Nucleus accumbens (tissue), 56 donors: Measurements from ENCODE around the gene PPM1E.
"Not testable (repeated sequence)": the region's sequence is repeated elsewhere in the genome, so short reads cannot be mapped to it uniquely, and the experiment has no call there.

Source experiments
- DNase-seq, 56 donors: peaks; one replicate each; lab custom pipeline; 2025; lab: John Stamatoyannopoulos, UW

Gene PPM1E

GRCh38 chr17:58764373-58764772 lies 8.7 kb downstream of the PPM1E start:
- no peak for DNase-seq

- not testable (repeated sequence) for DNase-seq
Measured at GRCh38 chr17:58778482-58778881, 22.8 kb downstream of the PPM1E start.

- DNase-seq = no peak
Measured at GRCh38 chr17:58779446-58779845, 23.8 kb downstream of the PPM1E start.

GRCh38 chr17:58783380-58783779 lies 27.7 kb downstream of the PPM1E start:
- no peak for DNase-seq

- DNase-seq = no peak
Measured at GRCh38 chr17:58785097-58785496, 29.4 kb downstream of the PPM1E start.

GRCh38 chr17:58786586-58787295 lies 31.1 kb downstream of the PPM1E start:
- DNase-seq = no peak

GRCh38 chr17:58788199-58788598 lies 32.5 kb downstream of the PPM1E start:
- no peak for DNase-seq

GRCh38 chr17:58789160-58789559 lies 33.5 kb downstream of the PPM1E start:
- DNase-seq = no peak

GRCh38 chr17:58789831-58790230 lies 34.2 kb downstream of the PPM1E start:
- no peak for DNase-seq

- not testable (repeated sequence) for DNase-seq
Measured at GRCh38 chr17:58794508-58794907, 38.9 kb downstream of the PPM1E start.

GRCh38 chr17:58802188-58802587 lies 46.5 kb downstream of the PPM1E start:
- no peak for DNase-seq

GRCh38 chr17:58806046-58806445 lies 50.4 kb downstream of the PPM1E start:
- no peak for DNase-seq

- DNase-seq = no peak
Measured at GRCh38 chr17:58808609-58809563, 53.2 kb downstream of the PPM1E start.

- DNase-seq = no peak
Measured at GRCh38 chr17:58809564-58809936, 53.9 kb downstream of the PPM1E start.

- DNase-seq = no peak
Measured at GRCh38 chr17:58811290-58811689, 55.6 kb downstream of the PPM1E start.

- no peak for DNase-seq
Measured at GRCh38 chr17:58813712-58814111, 58.1 kb downstream of the PPM1E start.

GRCh38 chr17:58818654-58819053 lies 63.0 kb downstream of the PPM1E start:
- DNase-seq = no peak

- DNase-seq = no peak
Measured at GRCh38 chr17:58822148-58823050, 66.7 kb downstream of the PPM1E start.

- DNase-seq = no peak
Measured at GRCh38 chr17:58823051-58823525, 67.4 kb downstream of the PPM1E start.

GRCh38 chr17:58829172-58829637 lies 73.6 kb downstream of the PPM1E start:
- DNase-seq = no peak
